ENCODE results near the gene PARL.

GRCh38 chr3:183904833-183905780 is 20.4 kb upstream of the PARL start:
- TF ChIP-seq CEBPB (IDR thresholded peaks at IDR 0.05) (no peak), CREB1 (IDR thresholded peaks at IDR 0.05; ENCODE audit: low read depth) (no peak), RAD21 (IDR thresholded peaks at IDR 0.05; ENCODE audit: low read depth) (no peak), EP300 (IDR thresholded peaks at IDR 0.05; ENCODE audit: borderline replicate concordance) (no peak), TAF1 (IDR thresholded peaks at IDR 0.05; ENCODE audit: low read depth) (no peak)
